Activated T-helper 1 cell treated with Interleukin-2 at 50 U/mL for 16 hours (primary cell): ENCODE data around the gene NPIPB8.
"Not testable (repeated sequence)": the region's sequence is repeated elsewhere in the genome, so short reads cannot be mapped to it uniquely, and the experiment has no call there.

ENCODE experiments used
- DNase-seq: peaks from one replicate; pipeline ENCODE4 v3.0.0-alpha.2; 2020; ENCODE audit warnings: low read depth

NPIPB8 gene

DNA sequence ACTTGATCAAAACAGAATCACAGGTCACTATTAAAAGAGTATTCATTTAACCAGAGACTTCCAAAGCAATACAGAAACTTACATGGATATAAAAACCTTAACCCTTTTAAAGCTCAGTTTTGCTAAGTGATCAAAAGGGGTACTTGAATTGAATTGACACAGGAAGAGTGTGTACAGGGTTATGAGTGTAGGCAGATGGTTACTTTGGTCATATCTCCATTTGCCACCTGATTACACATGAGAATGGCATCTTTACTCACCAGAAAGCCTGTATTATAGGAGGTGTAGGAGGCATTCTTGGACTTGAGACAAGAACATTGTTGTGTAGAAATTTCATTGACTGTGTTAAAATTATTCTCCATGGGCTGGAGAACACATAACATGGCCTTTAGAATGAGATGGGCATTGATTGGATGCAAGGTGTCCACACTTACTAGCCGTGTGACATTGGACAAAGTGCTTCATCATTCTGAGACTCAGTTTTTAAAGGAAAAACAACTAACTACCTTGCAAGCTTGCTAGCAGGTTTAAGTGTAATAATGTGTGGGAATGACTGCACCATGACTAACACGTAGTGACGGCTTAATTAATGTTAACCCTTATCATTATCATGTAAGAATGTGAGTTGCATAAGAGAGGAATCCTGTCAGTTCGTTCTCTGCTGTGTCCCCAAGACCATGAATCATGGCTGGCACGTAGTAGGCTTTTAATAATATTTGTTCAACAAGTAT is 1.6 kb upstream of the NPIPB8 start:
- DNase-seq: not testable (repeated sequence)

DNA sequence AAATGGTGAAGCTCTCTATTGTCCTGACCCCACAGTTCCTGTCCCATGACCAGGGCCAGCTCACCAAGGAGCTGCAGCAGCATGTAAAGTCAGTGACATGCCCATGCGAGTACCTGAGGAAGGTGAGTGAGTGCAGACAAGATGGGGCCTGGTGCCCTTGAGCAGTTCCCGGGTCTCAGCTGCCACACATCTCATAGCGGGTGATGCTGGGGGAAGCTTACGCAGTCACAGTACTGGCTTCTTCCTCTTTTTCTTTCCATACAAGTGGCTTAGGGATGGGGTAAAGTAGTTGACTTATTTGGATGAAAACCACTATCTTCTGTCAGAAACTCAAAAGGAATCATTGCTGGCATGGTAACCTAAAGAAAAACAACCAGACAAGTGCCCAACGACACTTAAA is 494 bp downstream of the NPIPB8 start:
- not testable (repeated sequence) for DNase-seq

DNA sequence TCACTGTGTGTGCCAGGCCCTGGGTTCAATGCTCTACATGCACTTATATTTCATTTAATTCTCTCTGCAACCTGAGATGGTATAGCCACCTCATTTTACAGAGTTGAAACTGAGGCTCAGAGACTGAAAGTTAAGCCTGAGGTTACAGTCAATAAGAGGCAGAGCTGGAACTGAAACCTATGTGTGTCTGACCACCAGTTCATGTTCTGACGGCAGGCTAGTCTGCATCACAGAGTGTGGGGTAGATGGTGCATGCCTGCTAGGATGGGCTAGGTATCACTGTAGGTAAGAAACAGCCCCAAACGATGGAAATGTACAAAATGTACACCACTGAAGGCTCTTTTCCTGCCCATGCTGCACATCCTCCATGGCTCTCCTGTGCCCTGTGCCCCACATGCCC is 2.1 kb downstream of the NPIPB8 start:
- not testable (repeated sequence) for DNase-seq

- not testable (repeated sequence) for DNase-seq
These were observed 28.4 kb downstream of the NPIPB8 start for GRCh38 chr16:28666264-28666663.

GRCh38 chr16:28667480-28667879 is 29.6 kb downstream of the NPIPB8 start:
- not testable (repeated sequence) for DNase-seq

DNA sequence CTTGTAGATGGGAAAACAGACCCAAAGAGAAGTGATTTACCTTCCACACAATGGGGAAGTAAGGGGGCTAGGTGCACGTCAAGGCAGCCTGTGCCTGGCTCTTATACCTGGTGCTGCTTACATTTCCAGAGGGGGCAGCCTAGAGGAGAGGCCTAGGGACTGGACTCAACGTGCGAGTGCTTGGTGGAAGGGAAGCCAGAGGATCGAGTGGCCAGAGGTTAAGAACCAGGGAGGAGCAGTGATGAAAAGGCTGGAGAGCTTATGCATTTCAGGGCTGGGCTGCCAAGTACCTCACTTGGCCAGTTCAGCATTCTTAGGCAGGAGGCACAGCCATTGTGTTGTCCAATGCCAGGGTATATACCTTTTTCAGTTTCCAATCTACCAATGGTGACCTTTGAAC is 30.3 kb downstream of the NPIPB8 start:
- not testable (repeated sequence) for DNase-seq

- DNase-seq: not testable (repeated sequence)
These were observed 50.6 kb downstream of the NPIPB8 start for GRCh38 chr16:28688327-28688952.

DNA sequence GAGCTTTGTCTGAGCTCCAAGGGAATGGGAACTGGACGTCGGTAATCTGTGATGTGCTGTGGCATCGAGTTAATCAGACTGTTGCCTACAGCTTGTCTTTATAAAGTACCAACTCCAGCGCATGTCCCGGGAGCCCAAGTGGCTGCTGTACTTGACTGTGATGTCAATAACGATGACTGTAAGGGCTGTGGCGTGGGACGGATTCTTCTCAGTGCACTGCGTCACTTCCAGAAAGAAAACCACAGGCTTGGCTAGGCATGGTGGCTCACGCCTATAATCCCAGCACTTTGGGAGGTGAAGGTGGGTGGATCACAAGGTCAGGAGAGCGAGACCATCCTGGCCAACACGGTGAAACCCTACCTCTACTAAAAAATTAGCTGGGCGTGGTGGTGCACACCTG is 51.6 kb downstream of the NPIPB8 start:
- DNase-seq: not testable (repeated sequence)

DNA sequence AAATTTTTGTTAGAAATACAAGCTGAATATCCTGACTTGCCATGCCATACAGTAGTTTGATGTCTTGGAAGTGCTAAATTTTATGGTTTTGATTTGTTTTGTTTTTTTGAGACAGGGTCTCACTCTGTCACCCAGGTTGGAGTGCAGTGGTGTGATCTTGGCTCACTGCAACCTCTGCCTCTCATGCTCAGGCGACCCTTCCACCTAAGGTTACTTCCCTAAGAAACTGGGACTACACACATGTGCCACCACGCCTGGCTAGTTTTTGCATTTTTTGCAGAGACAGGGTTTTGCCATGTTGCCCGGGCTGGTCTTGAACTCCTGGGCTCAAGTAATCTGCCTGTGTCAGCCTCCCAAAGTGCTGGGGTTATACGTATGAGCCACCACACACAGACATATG is 53.9 kb downstream of the NPIPB8 start:
- DNase-seq: not testable (repeated sequence)

DNA sequence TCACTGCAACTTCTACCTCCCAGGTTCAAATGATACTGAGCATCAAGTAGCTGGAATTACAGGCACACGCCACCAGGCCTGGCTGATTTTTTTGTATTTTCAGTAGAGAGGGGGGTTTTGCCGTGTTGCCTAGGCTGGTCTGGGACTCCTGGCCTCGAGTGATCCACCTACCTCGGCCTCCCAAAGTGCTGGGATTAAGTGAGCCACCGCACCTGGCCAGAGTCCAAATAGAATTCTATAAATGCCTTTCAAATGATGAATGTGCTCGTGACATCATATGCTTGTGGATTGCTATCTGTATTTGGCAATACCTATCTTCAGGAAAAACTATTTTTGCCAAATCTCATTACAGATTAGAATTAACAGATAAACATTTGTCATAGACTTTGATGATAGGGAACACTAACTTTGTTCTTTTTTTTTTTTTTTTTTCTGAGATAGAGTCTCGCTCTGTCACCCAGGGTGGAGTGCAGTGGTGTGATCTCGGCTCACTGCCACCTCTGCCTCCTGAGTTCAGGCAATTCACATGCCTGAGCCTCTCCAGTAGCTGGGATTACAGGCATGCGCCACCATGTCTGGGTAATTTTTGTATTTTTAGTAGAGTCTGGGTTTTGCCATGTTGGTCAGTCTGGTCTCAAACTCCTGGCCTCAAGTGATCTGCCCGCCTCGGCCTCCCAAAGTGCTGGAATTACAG is 55.5 kb downstream of the NPIPB8 start:
- not testable (repeated sequence) for DNase-seq

DNA sequence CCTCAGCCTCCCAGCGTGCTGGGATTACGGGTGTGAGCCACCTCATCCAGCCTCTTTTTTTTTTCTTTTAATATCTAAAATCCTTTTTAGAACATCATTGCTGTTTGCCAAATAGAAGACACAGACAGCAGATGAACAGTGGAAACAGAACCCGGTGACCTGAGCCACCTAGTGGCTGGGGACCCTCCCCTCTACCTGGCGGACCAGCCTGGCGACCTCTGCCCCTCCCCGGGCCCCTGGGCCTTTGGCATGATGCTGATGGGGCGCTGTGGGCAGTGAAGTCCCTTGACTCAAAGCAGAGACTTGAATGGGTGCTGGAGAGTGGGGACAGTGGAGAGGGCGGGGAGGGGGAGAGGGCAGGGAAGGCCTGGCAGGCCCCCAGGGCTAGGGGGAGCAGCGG is 61.9 kb downstream of the NPIPB8 start:
- not testable (repeated sequence) for DNase-seq

DNA sequence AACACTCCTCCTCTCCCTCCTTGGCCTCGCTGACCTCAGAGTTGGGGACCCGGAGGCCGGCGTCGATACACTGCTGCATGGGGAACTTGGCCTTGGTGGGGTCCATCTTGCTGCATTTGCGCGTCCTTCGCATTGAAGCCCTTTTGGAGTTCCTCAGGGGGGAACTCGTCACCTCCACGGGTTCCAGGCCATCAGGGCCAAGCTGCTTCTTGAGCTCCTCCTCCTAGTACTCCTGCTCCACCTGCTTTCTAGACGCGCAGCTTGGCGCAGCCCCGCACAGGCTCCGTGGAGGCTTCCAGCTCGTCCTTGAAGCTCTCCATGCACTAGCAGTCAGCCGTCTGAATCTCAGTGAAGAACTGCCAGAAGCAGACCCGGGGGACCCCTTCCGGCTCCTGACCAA is 62.5 kb downstream of the NPIPB8 start:
- DNase-seq: not testable (repeated sequence)

DNA sequence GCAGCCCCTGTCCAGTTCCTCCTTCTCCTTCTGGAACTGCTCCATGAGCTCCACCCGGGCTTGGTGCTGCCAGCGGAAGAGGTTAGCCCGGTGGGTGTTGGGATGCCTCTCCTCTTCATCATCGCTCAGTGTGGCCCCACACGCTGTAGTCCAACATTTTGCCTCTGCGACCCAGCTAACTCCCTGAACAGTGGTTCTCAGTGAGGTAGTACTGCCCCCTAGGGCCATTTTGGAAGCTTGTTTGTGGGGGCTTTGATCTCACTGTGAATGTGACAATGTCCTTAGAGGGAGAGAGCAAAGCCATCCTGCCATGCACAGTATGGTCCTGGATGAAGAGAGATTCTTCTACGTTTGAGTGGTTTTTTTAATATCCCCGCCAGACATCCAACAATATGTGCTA is 63.5 kb downstream of the NPIPB8 start:
- DNase-seq: not testable (repeated sequence)

DNA sequence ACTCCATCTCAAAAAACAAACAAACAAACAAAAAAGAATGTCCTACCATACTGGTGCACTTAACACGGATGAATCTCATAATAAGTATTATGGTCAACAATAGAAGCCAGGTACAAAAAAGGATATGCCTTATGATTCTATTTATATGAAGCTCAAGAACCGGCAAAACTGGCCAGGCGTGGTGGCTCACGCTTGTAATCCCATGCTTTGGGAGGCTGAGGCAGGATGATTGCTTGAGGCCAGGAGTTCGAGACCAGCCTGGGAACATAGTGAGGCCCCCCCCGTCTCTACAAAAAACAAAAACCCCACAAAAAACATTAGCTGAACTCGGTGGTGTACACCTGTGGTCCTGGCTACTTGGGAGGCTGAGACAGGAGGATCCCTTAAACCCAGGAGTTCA is 66.4 kb downstream of the NPIPB8 start:
- not testable (repeated sequence) for DNase-seq
